ENCODE data around the gene SAMD14.

- no peak for TF ChIP-seq CTCF (IDR thresholded peaks at IDR 0.05)
- TF ChIP-seq EZH2 (IDR thresholded peaks at IDR 0.05; ENCODE audit: borderline replicate concordance, insufficient read depth, low read depth, low read length, poor library complexity, severe bottlenecking) = no peak
Observed at GRCh38 chr17:50096092-50096491, 33.9 kb downstream of the SAMD14 start.
